CD4-positive, alpha-beta T cell treated with Interleukin-6 at 100 ng/mL for 8 hours (primary cell): ENCODE data around the gene IL4I1.

ENCODE experiments used
- DNase-seq: peaks from one replicate; pipeline ENCODE4 v3.0.0-alpha.2; 2020; ENCODE audit warnings: mixed read lengths, low spot score

IL4I1 gene

GRCh38 chr19:49924004-49924880, 27.6 kb upstream of the IL4I1 start:
- DNase-seq = no peak

GRCh38 chr19:49923055-49924003, 26.6 kb upstream of the IL4I1 start:
- no peak for DNase-seq

- DNase-seq = no peak
Measured at GRCh38 chr19:49921871-49922795, 25.4 kb upstream of the IL4I1 start.

DNA sequence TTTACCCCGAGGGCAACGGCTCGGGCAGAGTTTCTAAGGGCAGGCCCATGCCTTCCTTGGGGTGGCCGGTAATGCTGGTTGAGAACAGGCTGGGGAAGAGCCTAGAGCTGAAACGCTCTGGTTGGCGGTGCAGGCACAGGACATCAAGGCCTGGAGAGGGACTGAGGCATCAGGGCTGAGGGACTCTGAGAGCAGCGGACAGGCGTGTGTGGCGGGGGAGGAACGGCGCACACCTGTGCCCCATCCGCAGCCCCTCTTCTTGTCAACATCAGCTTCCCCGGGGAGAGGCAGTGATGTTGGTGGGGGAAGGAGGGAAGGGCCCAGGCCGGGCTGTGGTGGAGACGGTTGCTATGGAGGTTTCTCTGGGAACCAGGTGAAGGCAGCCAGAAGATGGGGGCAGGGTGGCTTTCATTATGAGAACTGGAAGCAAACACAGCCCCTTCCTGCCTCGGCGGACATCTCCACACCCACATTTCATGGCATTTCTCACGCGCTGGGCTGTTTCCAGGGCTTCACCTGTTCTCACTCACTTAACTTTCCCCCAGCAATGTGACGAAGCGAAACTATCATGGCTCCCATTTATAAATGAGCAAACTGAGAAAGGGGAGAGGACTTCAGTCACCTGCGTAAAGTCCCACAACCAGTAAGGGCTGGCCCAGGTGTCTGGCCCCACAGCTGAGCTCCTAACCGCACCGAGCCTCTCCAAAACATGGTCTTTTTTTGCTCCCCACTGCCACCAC, 24.1 kb upstream of the IL4I1 start:
- no peak for DNase-seq

- no peak for DNase-seq
Measured at GRCh38 chr19:49918089-49918488, 21.4 kb upstream of the IL4I1 start.

- DNase-seq = no peak
Measured at GRCh38 chr19:49916839-49917733, 20.4 kb upstream of the IL4I1 start.

- DNase-seq = no peak
Measured at GRCh38 chr19:49915271-49915670, 18.6 kb upstream of the IL4I1 start.

- no peak for DNase-seq
Measured at GRCh38 chr19:49913720-49914119, 17.0 kb upstream of the IL4I1 start.

DNA sequence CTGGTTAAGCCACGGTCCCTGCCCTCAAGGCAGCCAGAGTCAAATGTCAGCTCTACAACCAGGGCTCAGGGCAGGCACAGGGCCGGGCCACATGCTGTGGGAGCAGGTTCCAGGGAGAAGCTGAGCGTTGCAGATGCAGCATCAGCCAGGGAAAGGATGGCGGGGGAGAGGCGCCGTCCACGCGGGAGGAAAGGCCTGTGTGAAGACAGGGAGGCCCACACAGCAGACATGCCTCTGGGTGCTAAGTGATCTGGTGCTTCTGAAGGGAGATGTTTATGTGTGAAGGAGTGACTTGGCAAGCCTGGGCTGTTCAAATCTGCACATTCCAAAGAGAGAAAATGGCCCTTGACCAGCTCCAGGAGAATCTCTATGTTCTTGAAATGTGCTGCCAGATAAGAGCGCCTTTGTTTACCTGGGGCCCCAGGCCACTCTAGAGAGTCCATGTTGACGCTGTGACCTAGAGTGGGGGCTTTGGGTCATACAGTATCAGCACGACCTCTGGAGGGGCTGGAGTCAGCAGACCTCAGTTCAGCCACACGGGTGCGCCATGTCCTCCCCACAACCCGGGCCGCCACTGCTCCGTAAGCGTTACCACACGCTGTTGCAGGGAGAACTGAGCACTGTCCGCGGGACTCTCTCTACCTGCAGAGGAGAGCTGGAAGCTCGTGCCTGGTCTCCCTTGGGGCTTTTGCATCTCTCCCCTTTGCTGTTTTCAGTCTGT, 16.4 kb upstream of the IL4I1 start:
- no peak for DNase-seq

- DNase-seq = no peak
Measured at GRCh38 chr19:49911381-49912145, 14.9 kb upstream of the IL4I1 start.

GRCh38 chr19:49910179-49910578, 13.5 kb upstream of the IL4I1 start:
- DNase-seq = no peak

DNA sequence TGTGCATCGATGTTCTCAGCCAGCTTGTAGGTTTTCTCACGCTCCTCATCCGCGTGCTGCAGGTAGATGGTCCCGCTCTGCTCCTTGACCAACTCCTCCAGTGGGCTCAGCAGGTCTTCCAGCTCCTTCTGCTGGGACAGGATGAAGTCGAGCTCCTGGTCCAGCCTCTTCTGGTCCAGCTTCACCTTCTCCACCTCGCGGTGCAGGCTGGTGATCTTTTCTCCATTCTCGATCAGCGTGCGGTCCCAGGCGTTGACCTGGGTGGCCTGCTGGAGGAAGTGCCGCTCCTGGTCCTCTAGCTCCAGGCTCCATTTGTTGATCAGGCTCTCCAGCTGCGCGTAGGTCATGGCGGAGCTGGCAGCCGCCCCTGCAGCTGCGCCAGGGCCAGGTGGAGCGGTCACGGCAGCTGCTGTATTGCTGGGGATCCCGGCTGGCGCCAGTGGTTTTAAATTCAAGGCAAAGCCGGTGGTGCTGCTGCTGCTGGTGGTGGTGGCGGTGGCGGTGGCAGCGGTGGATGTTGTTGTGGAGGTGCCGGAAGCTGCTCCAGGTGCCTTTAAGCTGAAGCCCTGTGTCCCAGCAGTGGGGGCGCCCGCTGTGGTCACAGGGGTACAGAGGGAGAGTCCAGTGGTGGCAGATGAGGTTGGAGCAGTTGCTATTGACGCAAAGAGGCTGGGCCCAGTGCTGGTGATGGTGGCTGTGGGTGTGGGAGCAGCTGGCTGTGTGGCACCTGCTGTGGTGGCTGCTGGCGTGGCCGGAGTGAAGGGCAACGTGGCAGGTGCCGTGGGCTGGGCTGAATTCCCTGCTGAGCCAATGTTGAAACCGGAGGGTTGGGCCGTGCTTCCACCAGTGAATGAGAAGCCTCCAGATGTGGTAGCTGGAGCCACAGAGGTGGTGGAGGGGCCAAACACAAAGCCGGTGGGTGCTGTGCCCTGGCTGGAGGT, 12.1 kb upstream of the IL4I1 start:
- DNase-seq = no peak

DNA sequence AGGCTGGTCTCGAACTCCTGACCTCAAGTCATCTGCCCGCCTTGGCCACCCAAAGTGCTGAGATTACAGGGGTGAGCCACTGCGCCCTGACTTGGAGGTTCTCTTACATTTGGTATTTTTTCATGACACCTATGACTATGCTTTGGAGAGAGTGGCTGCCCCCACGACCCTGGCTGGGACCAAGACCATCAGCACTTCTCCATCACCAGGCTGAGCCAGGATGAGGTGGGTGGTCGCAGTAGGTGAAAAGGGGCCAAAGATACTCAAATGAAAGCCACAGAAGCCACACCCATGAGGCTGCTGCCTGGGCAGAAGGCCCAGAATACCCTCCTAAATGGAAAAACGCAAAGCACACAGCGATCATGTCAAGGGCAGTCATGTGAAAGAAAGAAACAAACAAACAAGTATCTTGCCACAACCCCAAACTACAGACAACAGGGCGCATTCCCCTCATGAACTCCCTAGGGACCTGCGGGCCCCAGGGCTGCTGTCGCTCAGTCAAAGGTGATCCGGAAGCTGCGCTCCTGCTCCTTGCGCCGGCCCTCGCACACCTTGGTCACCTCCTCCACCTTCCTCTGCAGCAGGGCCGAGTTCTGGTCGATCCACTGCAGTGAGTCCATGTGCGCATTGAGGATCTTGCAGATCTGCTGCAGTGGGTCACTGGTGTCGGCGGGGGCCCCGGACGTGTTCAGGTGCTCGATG, 11.2 kb upstream of the IL4I1 start:
- no peak for DNase-seq

GRCh38 chr19:49906879-49907564, 10.3 kb upstream of the IL4I1 start:
- DNase-seq = no peak

DNA sequence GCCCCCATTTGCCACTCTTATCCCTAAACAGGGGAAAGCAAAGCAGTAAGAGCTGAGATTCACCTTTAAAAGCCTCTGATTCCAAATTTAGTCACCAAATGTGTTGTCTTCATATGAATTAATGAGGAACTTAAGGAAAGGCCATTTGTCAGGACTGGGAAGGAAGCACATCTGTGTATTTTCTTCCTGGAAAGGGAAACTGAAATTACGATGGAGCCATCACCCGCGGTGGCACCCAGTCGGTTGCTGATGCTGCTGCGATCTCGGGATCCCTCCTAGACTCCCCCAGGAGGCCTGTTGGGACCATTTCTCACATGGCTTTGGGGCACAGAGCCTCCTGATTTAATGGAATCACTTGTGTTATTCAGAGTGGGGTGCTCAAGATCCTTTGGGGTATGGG, 7.4 kb upstream of the IL4I1 start:
- DNase-seq = no peak
